Medulla oblongata (tissue), 1 donor: ENCODE results near the gene TXNL1.
"Not testable (repeated sequence)": the region's sequence is repeated elsewhere in the genome, so short reads cannot be mapped to it uniquely, and the experiment has no call there.

ENCODE experiments used
- DNase-seq: peaks from one replicate; pipeline ENCODE4 v3.0.0-alpha.2; 2015; ENCODE audit errors: extremely low spot score

TXNL1 gene

DNA sequence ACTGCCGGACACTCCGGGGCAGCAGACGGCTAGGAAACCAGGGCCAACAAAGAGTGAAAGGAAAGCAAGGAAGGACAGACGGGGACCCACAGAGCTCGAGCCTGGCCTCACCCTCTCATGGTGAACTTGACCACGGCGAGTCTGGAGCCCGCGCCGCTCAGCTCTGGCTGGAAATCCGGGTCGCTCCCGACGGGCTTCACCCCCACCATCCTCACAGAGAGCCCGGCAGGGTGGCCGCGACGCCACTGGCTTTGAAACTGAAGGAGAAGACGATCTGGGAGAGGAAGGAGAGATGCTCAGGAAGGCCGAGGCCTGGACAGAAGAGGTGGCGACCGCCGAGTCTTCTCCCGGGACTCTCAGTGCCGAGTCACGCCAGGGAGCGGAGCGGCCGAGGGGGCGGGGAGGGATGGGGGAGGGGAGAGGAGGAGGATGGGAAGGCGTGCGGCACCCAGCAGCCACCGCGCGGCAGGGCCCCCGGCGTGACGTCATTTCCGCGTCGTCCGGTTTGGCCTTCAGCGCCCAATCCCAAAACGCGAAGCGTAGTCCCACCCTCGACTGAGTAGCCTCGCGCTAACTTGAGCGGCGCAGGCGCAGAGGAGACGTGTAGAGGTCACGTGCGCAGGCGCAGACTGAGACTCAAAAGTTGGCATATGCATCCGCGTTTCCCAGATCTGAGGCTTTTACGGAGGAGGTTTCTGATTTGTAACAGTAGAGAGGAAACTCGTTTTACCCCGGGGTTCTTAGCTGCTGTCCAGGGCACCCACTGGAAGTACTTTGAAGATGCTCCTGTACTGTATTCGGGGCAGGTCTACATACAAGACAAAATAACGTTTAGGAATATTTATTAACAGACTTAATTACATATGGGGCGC, at the start of gene TXNL1:
Gene TXNL1, minus strand, starts transcription at position 361 of the 872 bp plus-strand sequence. Its CDS starts 152 bp downstream, at position 209.
- DNase-seq, result peak; percentile 99

- no peak for DNase-seq
These were observed 45.9 kb upstream of the TXNL1 start for GRCh38 chr18:56684277-56684676.

DNA sequence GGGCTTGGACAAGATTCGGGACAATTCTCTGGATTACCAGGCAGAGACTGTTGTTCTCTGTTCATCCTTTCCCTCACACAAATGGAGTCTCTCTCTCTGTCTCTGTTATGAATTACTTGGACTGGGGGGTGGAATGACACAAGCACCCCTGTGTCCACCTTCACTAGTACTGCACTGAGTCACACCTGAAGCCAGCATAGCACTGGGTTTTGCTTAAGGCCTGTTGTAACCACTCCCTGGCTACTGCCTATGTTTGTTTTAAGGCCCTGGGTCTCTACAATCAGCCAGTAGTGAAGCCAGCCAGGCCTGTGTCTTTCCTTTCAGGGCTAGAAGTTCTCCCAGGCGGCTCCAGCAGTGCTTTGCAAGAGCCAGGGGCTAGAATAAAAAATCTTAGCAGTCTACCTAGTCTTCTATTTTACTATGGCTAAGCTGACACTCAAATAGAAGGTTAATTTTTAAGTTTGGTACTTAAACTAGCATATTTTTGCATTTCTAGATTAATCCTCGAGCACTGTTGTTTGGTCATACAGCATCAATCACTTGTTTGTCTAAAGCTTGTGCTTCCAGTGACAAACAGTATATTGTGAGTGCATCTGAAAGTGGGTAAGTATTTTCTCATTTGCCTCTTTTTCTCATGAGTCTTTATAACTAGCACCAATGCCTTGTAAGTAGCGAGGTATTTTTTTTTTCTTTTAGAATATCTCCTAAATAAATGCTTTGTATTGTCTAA, 40.6 kb upstream of the TXNL1 start:
- peak; percentile 63 for DNase-seq

GRCh38 chr18:56676639-56677038, 38.2 kb upstream of the TXNL1 start:
- DNase-seq, result no peak

- no peak for DNase-seq
These were observed 34.6 kb upstream of the TXNL1 start for GRCh38 chr18:56672981-56673380.

- DNase-seq, result no peak
These were observed 34.0 kb upstream of the TXNL1 start for GRCh38 chr18:56672391-56672790.

GRCh38 chr18:56662902-56663301, 24.5 kb upstream of the TXNL1 start:
- DNase-seq, result no peak

DNA sequence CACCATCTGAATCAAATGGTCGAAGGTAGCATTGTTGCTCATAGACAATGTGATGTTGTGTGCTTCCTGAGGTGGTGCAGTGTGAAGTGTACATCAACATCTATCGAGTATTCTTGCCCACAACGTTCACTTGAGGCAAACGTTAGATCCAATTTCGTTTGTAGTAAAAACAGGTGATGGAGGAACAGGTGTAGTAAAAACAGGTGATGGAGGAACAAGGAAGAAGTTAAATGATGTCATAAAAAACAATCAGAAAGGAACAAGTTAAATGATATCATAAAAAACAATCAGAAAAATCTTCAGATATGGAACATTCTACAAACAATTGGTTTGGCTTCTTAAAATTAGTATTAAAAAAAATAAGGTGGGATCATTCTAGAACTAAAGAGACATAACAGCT, 24.1 kb upstream of the TXNL1 start:
- DNase-seq, result no peak

GRCh38 chr18:56662063-56662408, 23.6 kb upstream of the TXNL1 start:
- no peak for DNase-seq

- no peak for DNase-seq
These were observed 23.1 kb upstream of the TXNL1 start for GRCh38 chr18:56661360-56662062.

- no peak for DNase-seq
These were observed 22.3 kb upstream of the TXNL1 start for GRCh38 chr18:56660655-56661054.

DNA sequence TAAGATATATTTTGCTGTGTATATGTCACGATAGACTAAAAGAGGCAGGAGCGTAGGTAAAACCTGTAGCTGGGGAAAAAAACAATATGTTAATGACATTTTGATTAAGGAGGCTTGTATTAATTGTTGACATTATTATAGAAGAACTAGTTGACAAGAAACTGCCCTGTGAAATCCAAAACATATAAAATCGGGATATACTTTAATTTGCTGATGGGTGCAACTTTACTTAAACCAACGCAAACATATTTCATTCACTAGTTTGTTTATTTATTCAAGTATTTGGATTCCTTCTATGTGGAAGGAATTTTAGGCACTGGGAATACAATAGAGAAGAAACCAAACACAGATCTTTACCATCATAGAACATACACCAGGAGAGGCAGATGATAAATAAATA, 20.7 kb upstream of the TXNL1 start:
- no peak for DNase-seq

GRCh38 chr18:56658261-56658660, 19.9 kb upstream of the TXNL1 start:
- no peak for DNase-seq

GRCh38 chr18:56654280-56654679, 15.9 kb upstream of the TXNL1 start:
- DNase-seq, result not testable (repeated sequence)

- DNase-seq, result no peak
These were observed 14.4 kb upstream of the TXNL1 start for GRCh38 chr18:56652802-56653201.

DNA sequence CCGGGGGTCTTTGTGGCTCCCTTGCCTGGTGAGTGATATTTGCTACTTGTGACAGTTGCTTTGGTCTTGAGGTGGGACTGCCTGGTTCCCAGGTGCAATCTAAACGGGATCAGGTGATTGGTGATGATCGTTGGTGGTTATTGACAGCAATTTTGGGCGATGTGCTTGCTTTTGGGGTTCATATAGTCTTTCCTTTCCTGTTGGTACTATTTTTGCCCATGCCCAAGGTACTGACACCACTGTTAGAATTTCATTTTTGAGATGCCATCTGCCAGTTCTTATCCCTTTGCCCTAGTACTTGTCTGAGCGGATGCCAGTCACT, 13.3 kb upstream of the TXNL1 start:
- no peak for DNase-seq

DNA sequence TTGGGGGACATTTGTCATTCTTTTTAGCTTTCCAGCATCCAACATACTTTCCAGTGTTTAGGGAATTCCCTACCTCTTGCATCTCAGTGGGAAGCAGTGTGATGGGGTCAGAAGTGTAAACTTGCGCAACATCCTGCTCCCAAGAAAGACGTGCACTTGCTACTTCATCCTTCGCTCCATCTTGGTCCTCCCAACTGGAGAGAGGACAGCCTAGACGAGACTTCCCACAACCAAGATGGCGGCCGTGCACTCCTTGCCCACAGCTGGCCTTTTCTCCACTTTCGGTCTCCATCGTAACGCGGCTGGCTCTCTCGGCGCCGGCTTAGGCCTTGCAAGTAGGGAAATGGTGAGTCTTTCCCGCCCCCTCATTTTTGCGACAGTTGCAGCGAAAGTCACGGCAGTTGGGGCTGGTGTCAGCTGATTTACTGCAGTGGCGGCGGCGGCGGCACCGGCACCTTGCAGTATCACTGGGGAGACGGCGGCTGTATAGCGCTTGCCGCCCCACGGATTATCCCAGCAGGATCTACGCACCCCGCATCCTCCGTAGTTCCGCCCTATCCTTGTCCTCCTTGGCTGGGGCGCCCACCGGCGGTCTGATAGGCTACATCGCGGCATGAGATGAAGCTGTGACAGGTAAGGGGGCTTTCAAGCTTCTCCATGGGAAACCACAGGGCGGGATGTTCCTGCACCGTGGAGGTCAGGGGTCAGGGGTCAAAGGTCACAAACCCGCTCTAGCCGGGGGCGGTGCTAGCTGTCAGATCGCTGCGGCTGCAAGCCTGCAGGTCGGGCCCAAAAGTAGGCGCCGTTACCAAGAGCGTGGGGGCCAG, 12.8 kb upstream of the TXNL1 start, which contains the start of gene WDR7:
Gene WDR7, plus strand, starts transcription at position 416 of the 827 bp plus-strand sequence. CDS start 21,157 bp downstream, outside the sequence.
- DNase-seq, result peak; percentile 99

GRCh38 chr18:56649996-56650395, 11.6 kb upstream of the TXNL1 start:
- DNase-seq, result no peak

GRCh38 chr18:56647951-56648893, 9.8 kb upstream of the TXNL1 start:
- DNase-seq, result no peak

DNA sequence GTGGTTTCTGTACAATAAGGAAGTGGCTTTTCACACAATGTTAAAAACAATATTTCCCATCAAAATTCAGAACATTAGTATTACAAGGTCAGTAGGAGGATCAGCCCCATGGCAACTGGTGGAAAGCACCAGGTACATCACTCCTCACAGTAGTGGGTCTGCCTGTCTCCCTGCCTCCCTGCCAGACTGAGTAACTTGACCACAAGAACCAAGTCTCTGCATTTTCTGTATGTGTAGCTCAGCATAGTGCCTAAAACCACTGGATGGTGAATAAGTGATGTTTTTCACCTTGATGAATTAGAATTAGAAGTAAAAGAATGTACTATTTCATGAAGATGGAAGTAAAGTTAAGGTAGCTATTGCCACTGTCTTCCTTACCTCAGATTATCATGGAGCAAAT, 8.7 kb upstream of the TXNL1 start:
- no peak for DNase-seq
